Liver (tissue), 3 donors: ENCODE data around the gene TMEM266.

Experiments
- ATF3 ChIP-seq: IDR thresholded peaks from 2 replicates; pipeline ENCODE4 v1.6.1; 2016; ENCODE audit warnings: antibody characterized with exemption
- CTCF ChIP-seq: fragments of 150-350 bp; IDR thresholded peaks from 2 replicates; pipeline ENCODE4 v1.5.1; 2017; ENCODE audit warnings: improper control_type of control experiment, low read depth, low read length; ENCODE audit not compliant: missing input control
- EGR1 ChIP-seq, 2 donors: IDR thresholded peaks; 2 replicates each; pipeline ENCODE4 v1.6.1; 2016 to 2018; ENCODE audit warnings: antibody characterized with exemption in 2 of 2, low read depth in 2 of 2
- FOXA1 ChIP-seq: IDR thresholded peaks from 2 replicates; pipeline ENCODE4 v1.6.1; 2016; ENCODE audit warnings: antibody characterized with exemption
- GABPA ChIP-seq, 2 donors: IDR thresholded peaks in 1 of 2; conservative IDR thresholded peaks in 1 of 2; 2 replicates each; pipeline ENCODE4 v1.6.1; 2016; ENCODE audit warnings: antibody characterized with exemption in 2 of 2, mild to moderate bottlenecking in 1 of 2, moderate library complexity in 1 of 2
- HNF4G ChIP-seq: IDR thresholded peaks from 2 replicates; pipeline ENCODE4 v1.6.1; 2016; ENCODE audit warnings: antibody characterized with exemption
- MAX ChIP-seq: IDR thresholded peaks from 2 replicates; pipeline ENCODE4 v1.6.1; 2016; ENCODE audit warnings: antibody characterized with exemption
- RAD21 ChIP-seq, 2 donors: IDR thresholded peaks; 2 replicates each; pipeline ENCODE4 v1.6.1; 2016; ENCODE audit warnings: antibody characterized with exemption in 2 of 2, mild to moderate bottlenecking in 2 of 2
- REST ChIP-seq: IDR thresholded peaks from 2 replicates; pipeline ENCODE4 v1.6.1; 2016; ENCODE audit warnings: antibody characterized with exemption, mild to moderate bottlenecking
- SP1 ChIP-seq: IDR thresholded peaks from 2 replicates; pipeline ENCODE4 v1.6.1; 2018; ENCODE audit warnings: antibody characterized with exemption, mild to moderate bottlenecking
- TAF1 ChIP-seq: conservative IDR thresholded peaks from 2 replicates; pipeline ENCODE4 v1.6.1; 2016; ENCODE audit warnings: antibody characterized with exemption, mild to moderate bottlenecking
- YY1 ChIP-seq: IDR thresholded peaks from 2 replicates; pipeline ENCODE4 v1.6.1; 2016; ENCODE audit warnings: antibody characterized with exemption, mild to moderate bottlenecking
- donor health status: healthy.
- donor health status: healthy.

GRCh38 chr15:76038512-76038911 lies 21.3 kb upstream of the TMEM266 start:
- no peak for TF ChIP-seq CTCF
- no peak for TF ChIP-seq EGR1 (IDR thresholded peaks at IDR 0.05; ENCODE audit: low read depth in 2 of 2)
- no peak for TF ChIP-seq MAX
- TF ChIP-seq SP1 = no peak
- TF ChIP-seq YY1 = no peak
- no peak for TF ChIP-seq GABPA (IDR thresholded peaks at IDR 0.05 in 1 of 2, conservative IDR thresholded peaks at IDR 0.05 in 1 of 2)
- TF ChIP-seq FOXA1 = no peak
- TF ChIP-seq HNF4G = no peak
- TF ChIP-seq RAD21 (IDR thresholded peaks at IDR 0.05) = no peak
- TF ChIP-seq REST = no peak
- TF ChIP-seq TAF1 = no peak
- TF ChIP-seq ATF3 = no peak
